ENCODE results near the gene EGFR. TPM values are rescaled to one million over a fixed set of nuclear protein-coding genes. Genes with fewer than 3 reads are reported as not detected.

The EGFR gene
- total RNA-seq, 2 donors from 2014 or later = 78.3 to 112 TPM

GRCh38 chr7:55260171-55260570 is 241.4 kb downstream of the EGFR start:
- Histone ChIP-seq H3K9me3 (no peaks in the 10 kb centered on the region), H3K4me3 (no peak overlapping the region), H3K4me1 (replicated peaks) (no peaks in the 10 kb centered on the region), H3K27ac (no peak overlapping the region), H3K27me3 (replicated peaks; ENCODE audit: insufficient read depth) (no peaks in the 10 kb centered on the region), H3K36me3 (no peaks in the 10 kb centered on the region)
- DNase-seq (ENCODE audit: low spot score) = no peak
- intact Hi-C loops (cut with DNase I) = no loop called here
- WGBS = 88% methylated on average over 9 of the region's 9 CpGs
- no peak for TF ChIP-seq POLR2AphosphoS5 (IDR thresholded peaks at IDR 0.05)
- no peak for TF ChIP-seq POLR2A (IDR thresholded peaks at IDR 0.05)
- no peak for TF ChIP-seq CTCF (IDR thresholded peaks at IDR 0.05)

DNA sequence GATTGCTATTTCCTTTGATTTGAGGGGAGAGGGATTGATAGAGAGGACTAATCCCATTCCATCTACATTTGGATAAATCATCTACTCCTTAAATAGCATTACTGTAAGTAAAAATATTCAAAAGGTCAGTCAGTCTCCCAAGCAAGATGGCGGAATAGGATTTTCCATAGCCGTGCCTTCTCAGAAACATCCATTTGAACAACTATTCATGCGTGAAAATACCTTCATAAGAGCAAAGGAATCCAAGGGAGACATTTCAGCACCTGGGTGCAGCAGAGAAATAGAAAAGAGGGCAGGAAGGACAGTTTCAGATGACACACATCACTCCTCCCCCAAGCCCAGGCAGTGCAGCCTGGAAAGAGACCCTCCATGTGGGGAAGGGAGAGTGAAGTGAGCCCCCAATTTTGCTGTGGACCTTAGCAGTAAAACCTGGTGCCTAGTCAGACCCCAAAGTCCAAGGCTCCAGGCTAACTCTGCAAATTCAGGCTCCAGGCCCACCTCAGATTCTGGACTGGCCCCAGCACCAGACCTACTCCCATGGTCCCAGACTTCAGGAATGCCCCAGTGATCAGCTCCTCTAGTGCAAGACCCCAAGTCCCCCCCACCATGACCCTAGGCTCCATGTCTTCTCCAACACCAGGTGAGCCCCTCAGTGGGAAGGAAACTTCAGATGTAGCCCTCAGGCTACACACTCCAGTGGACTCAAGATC is 242.0 kb downstream of the EGFR start:
- H3K9me3 ChIP-seq = no peaks in the 10 kb centered on the region
- WGBS = 84% methylated on average over 3 of the region's 3 CpGs
- intact Hi-C loops (cut with DNase I) = no loop called here
- no peak overlapping the region for H3K4me3 ChIP-seq
- H3K4me1 ChIP-seq (replicated peaks) = peaks cover under 1% of the 10 kb centered on the region
- H3K27ac ChIP-seq = no peak overlapping the region
- no peaks in the 10 kb centered on the region for H3K36me3 ChIP-seq
- TF ChIP-seq POLR2A (IDR thresholded peaks at IDR 0.05) (no peak), CTCF (IDR thresholded peaks at IDR 0.05) (no peak), POLR2AphosphoS5 (IDR thresholded peaks at IDR 0.05) (no peak)
- no peaks in the 10 kb centered on the region for H3K27me3 ChIP-seq (replicated peaks; ENCODE audit: insufficient read depth)
- DNase-seq (ENCODE audit: low spot score) = no peak

All from prostate gland (tissue), 2 donors.